Left renal cortex interstitium (tissue), 4 donors: Measurements from ENCODE around the gene IFNL4. TPM values are rescaled to one million over a fixed set of nuclear protein-coding genes. Genes with fewer than 3 reads are reported as not detected.
A peak's percentile ranks its signal among the peaks of the same experiment; 100 is the strongest.
"Not testable (repeated sequence)": the region's sequence is repeated elsewhere in the genome, so short reads cannot be mapped to it uniquely, and the experiment has no call there.

Experiments used
- DNase-seq, 4 donors: peaks; one replicate each; pipeline ENCODE4 v3.0.0-alpha.2; 2013; ENCODE audit warnings: low read depth in 4 of 4, low spot score in 2 of 4, missing footprints in 1 of 4
- polyA plus RNA-seq, 4 donors: library from polyadenylated mRNA; unstranded; fragments of 120-200 nt; gene quantifications; one replicate each; pipeline ENCODE4 v1.2.1, GENCODE V29; 2013; ENCODE audit not compliant: insufficient read length in 4 of 4

The IFNL4 gene
- polyA plus RNA-seq, 4 donors: 0.09 TPM; not detected in 3

GRCh38 chr19:39230096-39230764, 18.4 kb downstream of the IFNL4 start:
- DNase-seq: no peak

GRCh38 chr19:39224910-39225309, 23.7 kb downstream of the IFNL4 start:
- DNase-seq: no peak

GRCh38 chr19:39223703-39224279, 24.9 kb downstream of the IFNL4 start:
- DNase-seq: peak in 2 of 4 donors; percentile 16 to 48

GRCh38 chr19:39219108-39219507, 29.5 kb downstream of the IFNL4 start:
- not testable (repeated sequence) for DNase-seq

GRCh38 chr19:39218230-39219007, 30.2 kb downstream of the IFNL4 start:
- DNase-seq: no peak

- no peak for DNase-seq
These were observed 31.6 kb downstream of the IFNL4 start for GRCh38 chr19:39217094-39217493.

GRCh38 chr19:39215323-39215722, 33.3 kb downstream of the IFNL4 start:
- DNase-seq: not testable (repeated sequence)

GRCh38 chr19:39212375-39212742, 36.3 kb downstream of the IFNL4 start:
- no peak for DNase-seq

- no peak for DNase-seq
These were observed 36.8 kb downstream of the IFNL4 start for GRCh38 chr19:39211731-39212374.

GRCh38 chr19:39209196-39209595, 39.5 kb downstream of the IFNL4 start:
- DNase-seq: no peak

- no peak for DNase-seq
These were observed 40.4 kb downstream of the IFNL4 start for GRCh38 chr19:39208175-39208795.

- DNase-seq: no peak
These were observed 41.3 kb downstream of the IFNL4 start for GRCh38 chr19:39207293-39207836.

- DNase-seq: no peak
These were observed 42.5 kb downstream of the IFNL4 start for GRCh38 chr19:39206122-39206521.

GRCh38 chr19:39205449-39205764, 43.2 kb downstream of the IFNL4 start:
- DNase-seq: no peak

GRCh38 chr19:39203372-39204341, 45.0 kb downstream of the IFNL4 start, which contains the start of gene SYCN:
Gene SYCN, minus strand, starts transcription at chr19:39204263. Its CDS starts 9 bp downstream, at chr19:39204254.
- DNase-seq: no peak

GRCh38 chr19:39202998-39203355, 45.7 kb downstream of the IFNL4 start:
- no peak for DNase-seq

GRCh38 chr19:39200803-39201115, 47.9 kb downstream of the IFNL4 start:
- DNase-seq: no peak

- DNase-seq: no peak
These were observed 48.4 kb downstream of the IFNL4 start for GRCh38 chr19:39200066-39200802.

- DNase-seq: peak in 3 of 4 donors; percentile 47 to 71 (median 65)
These were observed 49.6 kb downstream of the IFNL4 start for GRCh38 chr19:39199025-39199424.
